ENCODE measurements around the gene MAP3K4. TPM values are rescaled to one million over a fixed set of nuclear protein-coding genes. Genes with fewer than 3 reads are reported as not detected.

The MAP3K4 gene
- total RNA-seq, 4 donors from 2014 or later = 24.3 to 99.0 (median 37.4) TPM

DNA sequence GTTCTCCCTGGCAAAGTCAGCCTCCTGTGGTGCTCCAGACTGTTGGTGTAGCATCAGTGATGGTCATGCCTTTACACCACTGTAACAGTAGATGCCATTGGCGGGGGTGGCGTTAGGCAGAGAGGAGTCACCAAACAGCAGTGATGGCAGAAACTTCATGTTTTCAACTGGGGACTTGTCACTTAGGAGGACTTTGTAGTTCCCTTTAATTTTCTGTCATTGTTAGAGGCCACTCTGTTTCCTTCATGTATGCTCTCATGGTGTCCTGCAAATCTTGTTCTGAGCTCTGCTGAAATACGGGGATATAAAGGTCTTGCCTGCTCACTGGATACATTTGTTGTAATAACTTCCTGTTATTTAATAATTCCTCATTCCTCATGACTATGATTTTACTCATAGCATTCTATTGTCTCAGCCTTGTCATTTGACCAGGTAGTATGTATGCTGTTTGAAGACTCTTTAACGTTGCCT, 4.6 kb downstream of the MAP3K4 start:
- Histone ChIP-seq H3K27ac (no peak overlapping the region), H3K36me3 (no peaks in the 10 kb centered on the region), H3K4me1 (peaks cover 0 to 16% (median 0%) of the 10 kb centered on the region in 4 donors), H3K9me3 (no peaks in the 10 kb centered on the region), H3K27me3 (no peaks in the 10 kb centered on the region), H3K4me3 (no peak overlapping the region)
- no peak for DNase-seq
- TF ChIP-seq, protein P1, sequence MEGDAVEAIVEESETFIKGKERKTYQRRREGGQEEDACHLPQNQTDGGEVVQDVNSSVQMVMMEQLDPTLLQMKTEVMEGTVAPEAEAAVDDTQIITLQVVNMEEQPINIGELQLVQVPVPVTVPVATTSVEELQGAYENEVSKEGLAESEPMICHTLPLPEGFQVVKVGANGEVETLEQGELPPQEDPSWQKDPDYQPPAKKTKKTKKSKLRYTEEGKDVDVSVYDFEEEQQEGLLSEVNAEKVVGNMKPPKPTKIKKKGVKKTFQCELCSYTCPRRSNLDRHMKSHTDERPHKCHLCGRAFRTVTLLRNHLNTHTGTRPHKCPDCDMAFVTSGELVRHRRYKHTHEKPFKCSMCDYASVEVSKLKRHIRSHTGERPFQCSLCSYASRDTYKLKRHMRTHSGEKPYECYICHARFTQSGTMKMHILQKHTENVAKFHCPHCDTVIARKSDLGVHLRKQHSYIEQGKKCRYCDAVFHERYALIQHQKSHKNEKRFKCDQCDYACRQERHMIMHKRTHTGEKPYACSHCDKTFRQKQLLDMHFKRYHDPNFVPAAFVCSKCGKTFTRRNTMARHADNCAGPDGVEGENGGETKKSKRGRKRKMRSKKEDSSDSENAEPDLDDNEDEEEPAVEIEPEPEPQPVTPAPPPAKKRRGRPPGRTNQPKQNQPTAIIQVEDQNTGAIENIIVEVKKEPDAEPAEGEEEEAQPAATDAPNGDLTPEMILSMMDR (IDR thresholded peaks at IDR 0.05) = no peak
- TF ChIP-seq POLR2A (IDR thresholded peaks at IDR 0.05) = no peak

DNA sequence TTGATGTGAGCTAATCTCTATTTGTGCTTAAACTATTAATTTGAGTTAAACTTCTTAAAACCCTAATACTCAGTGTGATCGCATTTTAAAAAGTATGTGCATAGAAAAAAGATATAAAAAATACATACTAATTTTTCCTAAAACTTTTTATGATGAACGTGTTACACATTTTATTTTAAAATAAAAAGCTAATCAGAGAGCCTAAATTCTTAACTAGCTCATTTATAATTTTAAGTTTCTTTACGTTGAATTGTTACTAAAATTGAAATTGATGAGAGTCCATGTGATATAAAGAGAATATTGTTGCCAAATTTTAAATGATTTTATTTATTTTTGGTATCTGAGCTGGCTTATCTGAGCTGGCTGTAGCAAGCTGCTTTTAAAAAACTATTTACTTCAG, 6.6 kb downstream of the MAP3K4 start:
- Histone ChIP-seq H3K4me3 (no peak overlapping the region), H3K9me3 (no peaks in the 10 kb centered on the region), H3K27me3 (no peaks in the 10 kb centered on the region), H3K36me3 (no peaks in the 10 kb centered on the region), H3K4me1 (peaks cover 0 to 25% (median 0%) of the 10 kb centered on the region in 4 donors), H3K27ac (no peak overlapping the region)
- DNase-seq = no peak
- TF ChIP-seq POLR2A (IDR thresholded peaks at IDR 0.05) = no peak
- TF ChIP-seq, protein P1 (IDR thresholded peaks at IDR 0.05) = no peak

DNA sequence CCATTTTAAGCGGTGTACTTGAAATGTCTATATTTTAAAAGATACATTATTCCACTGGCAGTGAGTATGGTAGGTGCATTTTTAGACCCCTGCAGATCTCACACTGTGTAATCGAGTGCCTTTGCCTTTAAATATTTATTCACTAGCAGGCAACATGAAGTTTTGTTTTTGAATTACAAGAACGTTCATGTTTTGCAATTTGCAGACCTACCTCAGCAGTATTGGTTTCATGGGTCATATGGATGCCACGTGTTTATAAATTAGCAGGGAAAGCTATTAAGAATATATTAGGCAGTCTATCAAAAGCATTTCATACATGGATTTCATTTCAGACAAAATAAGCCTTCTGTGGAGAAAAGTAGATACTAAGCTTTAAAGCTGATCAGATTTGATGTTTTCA, 7.2 kb downstream of the MAP3K4 start:
- no peaks in the 10 kb centered on the region for H3K36me3 ChIP-seq
- TF ChIP-seq, protein P1 (IDR thresholded peaks at IDR 0.05) = no peak
- TF ChIP-seq POLR2A (IDR thresholded peaks at IDR 0.05) = no peak

DNA sequence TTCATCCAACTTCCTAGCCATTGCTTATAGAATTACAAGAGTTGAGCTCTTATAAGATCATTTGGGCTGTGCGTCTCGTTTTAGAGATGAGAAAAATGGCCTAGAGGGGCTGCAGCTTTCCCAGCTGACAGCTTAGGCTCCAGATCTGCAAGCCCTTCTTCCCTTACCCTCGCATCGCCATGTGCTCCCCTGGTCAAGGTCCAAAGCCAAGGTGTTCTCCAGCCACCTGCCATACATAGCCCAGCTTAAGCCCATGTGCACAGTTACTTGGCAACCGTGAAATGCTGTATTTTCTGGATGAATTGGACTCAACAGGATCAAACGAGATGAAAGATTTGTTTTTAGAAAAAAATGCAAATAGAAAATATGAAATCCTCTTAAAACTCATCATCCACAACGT, 7.9 kb downstream of the MAP3K4 start:
- H3K9me3 ChIP-seq = no peaks in the 10 kb centered on the region
- no peak overlapping the region for H3K4me3 ChIP-seq
- no peak overlapping the region for H3K27ac ChIP-seq
- peaks cover 0 to 25% (median 0%) of the 10 kb centered on the region in 4 donors for H3K4me1 ChIP-seq
- H3K27me3 ChIP-seq = no peaks in the 10 kb centered on the region
- no peaks in the 10 kb centered on the region for H3K36me3 ChIP-seq
- TF ChIP-seq, protein P1 (IDR thresholded peaks at IDR 0.05) = no peak
- TF ChIP-seq POLR2A (IDR thresholded peaks at IDR 0.05) = no peak
- no peak for DNase-seq

More for the DNA sequence above, 7.2 kb downstream of the MAP3K4 start:
- Histone ChIP-seq H3K4me3 (no peak overlapping the region), H3K9me3 (no peaks in the 10 kb centered on the region), H3K27ac (no peak overlapping the region), H3K4me1 (peaks cover 0 to 25% (median 0%) of the 10 kb centered on the region in 4 donors), H3K27me3 (no peaks in the 10 kb centered on the region)
- DNase-seq = no peak

DNA sequence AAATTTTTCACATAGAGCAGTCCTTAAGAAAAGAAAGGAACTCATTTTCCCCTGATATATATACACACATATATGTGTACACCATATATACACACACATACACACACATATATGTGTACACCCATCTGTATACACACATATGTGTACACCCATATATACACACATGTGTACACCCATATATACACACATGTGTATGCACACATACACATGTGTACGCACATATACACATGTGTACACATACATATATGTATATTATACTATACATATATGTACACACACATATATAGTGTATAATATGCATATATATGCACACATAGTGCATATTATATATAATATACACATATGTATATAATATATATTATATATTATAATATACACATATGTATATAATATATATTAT, 9.1 kb downstream of the MAP3K4 start:
- Histone ChIP-seq H3K4me3 (no peak overlapping the region), H3K4me1 (peaks cover 0 to 18% (median 0%) of the 10 kb centered on the region in 4 donors), H3K27ac (no peak overlapping the region), H3K27me3 (no peaks in the 10 kb centered on the region), H3K36me3 (no peaks in the 10 kb centered on the region), H3K9me3 (no peaks in the 10 kb centered on the region)
- TF ChIP-seq, protein P1 (IDR thresholded peaks at IDR 0.05) = no peak
- no peak for TF ChIP-seq POLR2A (IDR thresholded peaks at IDR 0.05)
- no peak for DNase-seq

DNA sequence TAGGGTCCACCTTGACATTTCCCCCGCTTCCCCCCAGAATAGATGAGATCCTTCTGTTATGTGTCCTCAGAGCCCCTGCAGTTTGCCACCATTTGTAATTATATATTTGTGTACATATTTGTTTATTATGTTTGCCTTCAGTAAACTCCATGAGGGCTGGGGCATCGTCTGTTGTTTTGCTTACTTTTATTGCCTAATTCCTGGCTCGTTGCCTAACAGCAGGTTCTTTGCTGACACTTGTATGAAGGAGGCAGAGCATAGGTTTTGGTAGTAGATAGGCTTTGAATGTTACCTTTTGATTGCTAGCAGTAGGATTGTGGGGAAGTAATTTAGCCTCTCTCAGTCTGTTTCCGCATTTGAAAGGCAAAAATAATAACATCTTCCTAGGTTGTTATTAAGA, 9.9 kb downstream of the MAP3K4 start:
- TF ChIP-seq POLR2A (IDR thresholded peaks at IDR 0.05) = no peak
- TF ChIP-seq, protein P1 (IDR thresholded peaks at IDR 0.05) = no peak
- no peaks in the 10 kb centered on the region for H3K27me3 ChIP-seq
- no peaks in the 10 kb centered on the region for H3K9me3 ChIP-seq
- no peaks in the 10 kb centered on the region for H3K36me3 ChIP-seq
- no peak for DNase-seq
- no peak overlapping the region for H3K27ac ChIP-seq
- no peak overlapping the region for H3K4me3 ChIP-seq
- peaks cover 0 to 13% (median 0%) of the 10 kb centered on the region in 4 donors for H3K4me1 ChIP-seq

Data from Peyer's patch (tissue), 4 donors.